HG02623 (cell line): Measurements from ENCODE around the gene ESR1.
"Not testable (repeated sequence)": the region's sequence is repeated elsewhere in the genome, so short reads cannot be mapped to it uniquely, and the experiment has no call there.

Experiments used
- ATAC-seq: cut with Tn5 transposase; IDR thresholded peaks from one replicate; pipeline ENCODE4 v1.9.1; 2021; ENCODE audit warnings: moderate library complexity; ENCODE audit not compliant: unreplicated experiment

The ESR1 gene

GRCh38 chr6:151964412-151964811, 156.9 kb downstream of the ESR1 start:
- not testable (repeated sequence) for ATAC-seq

GRCh38 chr6:151974061-151974617, 166.7 kb downstream of the ESR1 start:
- no peak for ATAC-seq

- ATAC-seq = no peak
These were observed 168.3 kb downstream of the ESR1 start for GRCh38 chr6:151975795-151976194.

- not testable (repeated sequence) for ATAC-seq
These were observed 180.7 kb downstream of the ESR1 start for GRCh38 chr6:151988199-151988598.

GRCh38 chr6:151992091-151992490, 184.6 kb downstream of the ESR1 start:
- no peak for ATAC-seq

GRCh38 chr6:151993364-151993763, 185.9 kb downstream of the ESR1 start:
- no peak for ATAC-seq

GRCh38 chr6:151998784-151999183, 191.3 kb downstream of the ESR1 start:
- ATAC-seq = no peak

GRCh38 chr6:151999194-151999593, 191.7 kb downstream of the ESR1 start:
- ATAC-seq = no peak

- no peak for ATAC-seq
These were observed 193.9 kb downstream of the ESR1 start for GRCh38 chr6:152001408-152001807.

GRCh38 chr6:152002306-152002705, 194.8 kb downstream of the ESR1 start:
- ATAC-seq = no peak

GRCh38 chr6:152004036-152004566, 196.6 kb downstream of the ESR1 start:
- ATAC-seq = no peak

- no peak for ATAC-seq
These were observed 197.4 kb downstream of the ESR1 start for GRCh38 chr6:152004896-152005295.

GRCh38 chr6:152008779-152009178, 201.3 kb downstream of the ESR1 start:
- ATAC-seq = no peak

- no peak for ATAC-seq
These were observed 204.7 kb downstream of the ESR1 start for GRCh38 chr6:152012227-152012626.

- no peak for ATAC-seq
These were observed 211.4 kb downstream of the ESR1 start for GRCh38 chr6:152018876-152019275.

GRCh38 chr6:152022303-152022702, 214.8 kb downstream of the ESR1 start:
- no peak for ATAC-seq

GRCh38 chr6:152023613-152024012, 216.1 kb downstream of the ESR1 start:
- no peak for ATAC-seq

GRCh38 chr6:152026291-152026690, 218.8 kb downstream of the ESR1 start:
- ATAC-seq = no peak

GRCh38 chr6:152026744-152027143, 219.3 kb downstream of the ESR1 start:
- not testable (repeated sequence) for ATAC-seq

GRCh38 chr6:152033765-152034164, 226.3 kb downstream of the ESR1 start:
- not testable (repeated sequence) for ATAC-seq

- ATAC-seq = no peak
These were observed 227.1 kb downstream of the ESR1 start for GRCh38 chr6:152034631-152035030.

- no peak for ATAC-seq
These were observed 238.6 kb downstream of the ESR1 start for GRCh38 chr6:152046118-152046517.

GRCh38 chr6:152048921-152049320, 241.4 kb downstream of the ESR1 start:
- no peak for ATAC-seq
